ENCODE measurements around the gene GAL3ST2.

GAL3ST2 gene

GRCh38 chr2:241852116-241852980, 75.7 kb downstream of the GAL3ST2 start:
- Mint-ChIP-seq H3K4me1 (peaks cover 23% of the 10 kb centered on the region), H3K27me3 (ENCODE audit: low read depth, poor library complexity) (peaks cover 5% of the 10 kb centered on the region), H3K36me3 (ENCODE audit: low read depth) (no peaks in the 10 kb centered on the region), H3K4me3 (no peak overlapping the region), H3K9me3 (no peaks in the 10 kb centered on the region), H3K27ac (no peak overlapping the region)
- TF ChIP-seq CTCF (IDR thresholded peaks at IDR 0.05) = no peak
- no peak for DNase-seq

- Mint-ChIP-seq H3K27ac (no peak overlapping the region), H3K27me3 (ENCODE audit: low read depth, poor library complexity) (peaks cover 8% of the 10 kb centered on the region), H3K4me1 (peaks cover 23% of the 10 kb centered on the region), H3K9me3 (no peaks in the 10 kb centered on the region), H3K36me3 (ENCODE audit: low read depth) (no peaks in the 10 kb centered on the region), H3K4me3 (no peak overlapping the region)
- DNase-seq = no peak
- TF ChIP-seq CTCF (IDR thresholded peaks at IDR 0.05) = no peak
These were observed 76.5 kb downstream of the GAL3ST2 start for GRCh38 chr2:241852981-241853631.
